HL-60 (cell line): ENCODE results near the gene PRKD2.
A peak's percentile ranks its signal among the peaks of the same experiment; 100 is the strongest.

ENCODE experiments used
- TF ChIP-seq, protein P1 (sequence below): IDR thresholded peaks from one replicate; pipeline ENCODE4 v1.5.1; 2011; ENCODE audit warnings: low read length, control low read depth, inconsistent platforms; ENCODE audit not compliant: insufficient read depth
- TF ChIP-seq, protein P2 (sequence below): IDR thresholded peaks from 2 replicates; pipeline ENCODE4 v1.6.1; 2012; ENCODE audit warnings: low read depth; ENCODE audit not compliant: insufficient replicate concordance

DNA sequence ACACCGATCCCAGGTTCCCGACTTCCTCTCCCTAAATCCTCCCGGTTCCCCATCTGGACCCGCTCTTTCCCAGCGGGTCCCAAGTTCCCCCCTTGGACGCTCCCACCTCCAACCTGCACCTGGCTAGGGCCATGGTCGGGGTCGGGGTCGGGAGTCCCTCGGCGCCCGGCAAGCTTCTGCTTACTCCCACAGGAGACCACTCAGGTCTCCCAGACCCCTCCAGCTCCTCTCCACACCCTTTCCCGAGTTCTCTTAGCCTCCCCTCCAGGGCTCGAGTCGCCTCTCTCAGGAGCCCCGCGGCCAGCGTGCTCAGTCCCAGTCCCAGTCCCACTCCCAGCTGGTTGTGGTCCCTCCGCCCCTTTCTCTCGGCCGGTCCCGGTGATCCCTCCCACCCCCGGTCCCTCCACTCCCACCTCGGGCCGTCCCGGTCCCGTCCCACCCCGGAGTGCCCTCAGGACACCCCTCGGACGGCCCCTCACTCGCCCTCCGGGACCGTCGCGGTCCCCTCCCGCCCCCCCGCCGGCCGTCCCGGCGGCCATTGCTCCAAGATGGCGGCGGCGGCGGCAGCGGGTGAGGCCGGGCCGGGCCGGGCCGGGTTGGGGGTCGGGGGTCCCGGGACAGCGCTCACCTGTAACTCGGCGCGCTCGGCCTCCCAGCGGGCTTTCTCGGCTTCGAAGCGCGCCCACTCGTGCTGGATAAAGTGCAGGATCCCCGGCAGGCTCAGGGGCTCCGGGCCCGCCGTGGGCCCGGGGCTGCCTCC, 28.8 kb upstream of the PRKD2 start, which contains the start of gene FKRP:
- TF ChIP-seq, protein P1, sequence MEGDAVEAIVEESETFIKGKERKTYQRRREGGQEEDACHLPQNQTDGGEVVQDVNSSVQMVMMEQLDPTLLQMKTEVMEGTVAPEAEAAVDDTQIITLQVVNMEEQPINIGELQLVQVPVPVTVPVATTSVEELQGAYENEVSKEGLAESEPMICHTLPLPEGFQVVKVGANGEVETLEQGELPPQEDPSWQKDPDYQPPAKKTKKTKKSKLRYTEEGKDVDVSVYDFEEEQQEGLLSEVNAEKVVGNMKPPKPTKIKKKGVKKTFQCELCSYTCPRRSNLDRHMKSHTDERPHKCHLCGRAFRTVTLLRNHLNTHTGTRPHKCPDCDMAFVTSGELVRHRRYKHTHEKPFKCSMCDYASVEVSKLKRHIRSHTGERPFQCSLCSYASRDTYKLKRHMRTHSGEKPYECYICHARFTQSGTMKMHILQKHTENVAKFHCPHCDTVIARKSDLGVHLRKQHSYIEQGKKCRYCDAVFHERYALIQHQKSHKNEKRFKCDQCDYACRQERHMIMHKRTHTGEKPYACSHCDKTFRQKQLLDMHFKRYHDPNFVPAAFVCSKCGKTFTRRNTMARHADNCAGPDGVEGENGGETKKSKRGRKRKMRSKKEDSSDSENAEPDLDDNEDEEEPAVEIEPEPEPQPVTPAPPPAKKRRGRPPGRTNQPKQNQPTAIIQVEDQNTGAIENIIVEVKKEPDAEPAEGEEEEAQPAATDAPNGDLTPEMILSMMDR: no peak
- TF ChIP-seq, protein P2, sequence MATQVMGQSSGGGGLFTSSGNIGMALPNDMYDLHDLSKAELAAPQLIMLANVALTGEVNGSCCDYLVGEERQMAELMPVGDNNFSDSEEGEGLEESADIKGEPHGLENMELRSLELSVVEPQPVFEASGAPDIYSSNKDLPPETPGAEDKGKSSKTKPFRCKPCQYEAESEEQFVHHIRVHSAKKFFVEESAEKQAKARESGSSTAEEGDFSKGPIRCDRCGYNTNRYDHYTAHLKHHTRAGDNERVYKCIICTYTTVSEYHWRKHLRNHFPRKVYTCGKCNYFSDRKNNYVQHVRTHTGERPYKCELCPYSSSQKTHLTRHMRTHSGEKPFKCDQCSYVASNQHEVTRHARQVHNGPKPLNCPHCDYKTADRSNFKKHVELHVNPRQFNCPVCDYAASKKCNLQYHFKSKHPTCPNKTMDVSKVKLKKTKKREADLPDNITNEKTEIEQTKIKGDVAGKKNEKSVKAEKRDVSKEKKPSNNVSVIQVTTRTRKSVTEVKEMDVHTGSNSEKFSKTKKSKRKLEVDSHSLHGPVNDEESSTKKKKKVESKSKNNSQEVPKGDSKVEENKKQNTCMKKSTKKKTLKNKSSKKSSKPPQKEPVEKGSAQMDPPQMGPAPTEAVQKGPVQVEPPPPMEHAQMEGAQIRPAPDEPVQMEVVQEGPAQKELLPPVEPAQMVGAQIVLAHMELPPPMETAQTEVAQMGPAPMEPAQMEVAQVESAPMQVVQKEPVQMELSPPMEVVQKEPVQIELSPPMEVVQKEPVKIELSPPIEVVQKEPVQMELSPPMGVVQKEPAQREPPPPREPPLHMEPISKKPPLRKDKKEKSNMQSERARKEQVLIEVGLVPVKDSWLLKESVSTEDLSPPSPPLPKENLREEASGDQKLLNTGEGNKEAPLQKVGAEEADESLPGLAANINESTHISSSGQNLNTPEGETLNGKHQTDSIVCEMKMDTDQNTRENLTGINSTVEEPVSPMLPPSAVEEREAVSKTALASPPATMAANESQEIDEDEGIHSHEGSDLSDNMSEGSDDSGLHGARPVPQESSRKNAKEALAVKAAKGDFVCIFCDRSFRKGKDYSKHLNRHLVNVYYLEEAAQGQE: peak; percentile 53
